IPS-NIHi7 (cell line): ENCODE data around the gene STARD10.

Experiments used
- DNase-seq: peaks from one replicate; pipeline ENCODE4 v3.0.0; 2012; ENCODE audit warnings: mixed read lengths; ENCODE audit errors: extremely low spot score

The STARD10 gene

GRCh38 chr11:72745511-72745910, 48.3 kb downstream of the STARD10 start:
- no peak for DNase-seq

GRCh38 chr11:72744474-72744873, 49.4 kb downstream of the STARD10 start:
- no peak for DNase-seq

DNA sequence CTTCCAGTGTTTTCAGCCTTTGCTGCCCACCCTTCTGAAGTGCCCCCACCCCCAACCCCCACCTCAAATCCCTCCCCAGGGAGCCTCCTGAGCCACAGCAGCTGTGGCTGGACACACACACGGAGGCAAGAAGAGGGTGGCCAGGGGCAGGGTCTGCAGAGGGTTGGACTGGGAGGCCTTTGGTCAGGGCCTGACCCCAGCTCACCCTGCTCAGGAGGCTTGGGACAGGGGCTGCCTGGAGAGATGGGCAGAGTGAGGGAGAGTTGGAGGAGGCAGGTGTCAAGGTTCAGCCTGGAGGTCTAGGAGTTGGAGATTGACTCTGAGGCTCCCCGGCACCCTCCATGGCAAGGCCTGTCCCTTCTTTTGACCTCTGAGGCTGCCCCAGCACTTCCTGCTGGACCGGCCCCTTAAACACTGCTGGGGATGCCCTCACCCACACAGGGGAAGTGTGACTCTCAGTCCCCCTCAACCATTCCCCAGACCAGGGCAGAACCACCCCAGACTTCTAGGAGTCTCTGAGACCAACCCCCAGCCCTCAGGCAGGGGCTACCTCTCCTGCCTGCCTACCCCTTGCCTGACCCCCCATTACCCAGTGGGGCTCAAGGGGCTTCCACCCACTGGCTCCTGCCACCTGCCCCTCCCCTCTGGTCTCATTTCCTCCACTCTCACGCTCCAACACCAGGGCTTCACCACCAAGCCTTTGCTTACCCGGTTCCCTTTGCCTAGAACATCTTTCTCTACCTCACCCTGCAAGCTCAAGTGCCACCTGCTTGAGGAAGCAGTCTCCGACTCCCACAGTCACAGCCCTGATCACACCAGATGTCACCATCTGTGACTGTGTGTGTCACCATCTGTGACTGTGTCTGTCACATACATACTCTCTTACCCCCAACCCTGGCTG, 50.3 kb downstream of the STARD10 start:
- DNase-seq, result no peak

- DNase-seq, result no peak
Measured at GRCh38 chr11:72742513-72743320, 51.1 kb downstream of the STARD10 start.

- no peak for DNase-seq
Measured at GRCh38 chr11:72741849-72742512, 51.9 kb downstream of the STARD10 start.

- peak; percentile 76 for DNase-seq
Measured at GRCh38 chr11:72741429-72741833, 52.4 kb downstream of the STARD10 start.

DNA sequence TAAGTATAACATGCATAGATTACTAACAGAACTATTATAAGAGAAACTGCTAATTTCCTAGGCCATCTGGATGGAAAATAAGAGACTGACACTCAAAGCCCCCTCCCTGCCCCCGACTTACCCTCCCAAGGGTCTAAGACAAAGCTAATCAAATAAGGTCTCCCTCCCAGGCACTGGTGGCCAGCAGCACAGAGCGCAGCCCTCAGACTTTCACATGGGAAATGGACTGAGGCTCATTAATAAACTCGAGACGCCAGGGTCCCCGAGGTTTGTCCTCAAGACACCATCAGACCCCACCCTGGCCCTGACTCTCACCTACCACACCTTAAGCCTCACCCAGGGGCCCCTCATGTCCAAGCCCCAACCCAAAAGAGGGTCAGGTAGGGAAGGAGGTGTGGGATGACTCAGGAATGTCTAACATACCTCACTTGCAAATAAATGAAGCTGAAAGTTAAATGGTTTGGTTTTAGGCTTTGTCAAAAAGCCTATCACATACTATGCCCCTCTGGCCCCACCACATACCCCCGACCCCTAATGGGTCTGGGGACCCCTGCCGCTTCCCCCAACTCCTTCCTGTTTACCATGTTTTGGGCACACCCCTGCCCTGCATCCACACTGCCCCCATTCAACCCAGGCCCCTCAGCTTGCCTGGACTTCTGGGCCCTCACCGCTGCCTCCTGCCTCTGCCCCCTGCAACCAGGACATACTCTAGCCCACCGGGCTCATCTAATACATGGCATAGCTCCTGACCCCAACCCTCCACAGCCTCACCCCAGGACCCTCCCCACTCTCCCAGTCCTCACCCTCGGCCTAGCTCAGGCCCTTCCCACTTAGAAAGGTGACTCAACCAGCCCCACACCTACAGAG, 53.1 kb downstream of the STARD10 start:
- DNase-seq, result no peak

- DNase-seq, result no peak
Measured at GRCh38 chr11:72740060-72740424, 53.8 kb downstream of the STARD10 start.

GRCh38 chr11:72739240-72740059, 54.4 kb downstream of the STARD10 start:
- no peak for DNase-seq

DNA sequence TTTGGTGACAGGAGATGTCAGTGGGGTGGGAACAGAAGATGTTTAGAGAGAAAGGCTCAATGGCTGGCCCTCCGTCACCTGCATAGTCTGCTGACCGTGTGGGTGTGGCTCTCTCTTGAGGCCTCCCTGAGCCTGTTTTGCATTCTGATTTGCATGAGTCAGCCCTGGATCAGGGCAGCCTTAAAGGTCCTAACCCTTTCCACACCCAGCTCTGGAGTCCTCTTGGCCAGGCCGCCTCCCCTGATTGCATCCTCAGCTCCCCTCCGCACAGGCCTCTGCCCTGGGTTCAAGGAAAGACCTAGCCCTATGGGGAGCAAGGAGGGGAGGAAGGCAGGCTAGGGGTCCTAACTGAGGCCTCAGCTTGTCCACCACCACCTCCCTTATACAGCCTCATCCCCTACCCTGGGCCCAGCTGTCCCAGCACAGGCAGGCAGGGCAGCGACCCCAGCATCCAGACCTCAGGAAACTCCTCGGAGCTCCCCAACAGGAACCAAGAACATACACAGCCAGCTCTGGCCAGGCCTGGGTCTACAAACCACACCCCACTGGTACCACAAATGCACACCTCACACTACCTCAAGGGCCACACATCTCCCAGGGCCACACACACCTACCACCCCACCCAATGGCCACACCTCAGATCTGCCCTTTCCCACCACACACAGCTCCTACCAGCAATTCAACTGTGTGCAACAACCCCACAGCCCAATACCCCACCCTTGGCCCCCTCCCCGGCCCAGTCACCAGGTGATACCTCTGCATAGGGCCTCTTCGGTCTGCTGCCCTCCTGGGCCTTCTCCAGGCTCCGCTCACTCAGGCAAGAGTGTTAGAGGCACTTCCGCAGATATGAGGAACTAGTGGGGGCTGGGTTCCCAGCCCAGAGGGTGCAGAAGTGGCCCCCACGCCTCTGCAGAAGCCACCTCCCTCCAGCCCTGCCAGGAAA, 55.4 kb downstream of the STARD10 start:
- peak; percentile 29 for DNase-seq

GRCh38 chr11:72737336-72737735, 56.5 kb downstream of the STARD10 start:
- DNase-seq, result no peak

DNA sequence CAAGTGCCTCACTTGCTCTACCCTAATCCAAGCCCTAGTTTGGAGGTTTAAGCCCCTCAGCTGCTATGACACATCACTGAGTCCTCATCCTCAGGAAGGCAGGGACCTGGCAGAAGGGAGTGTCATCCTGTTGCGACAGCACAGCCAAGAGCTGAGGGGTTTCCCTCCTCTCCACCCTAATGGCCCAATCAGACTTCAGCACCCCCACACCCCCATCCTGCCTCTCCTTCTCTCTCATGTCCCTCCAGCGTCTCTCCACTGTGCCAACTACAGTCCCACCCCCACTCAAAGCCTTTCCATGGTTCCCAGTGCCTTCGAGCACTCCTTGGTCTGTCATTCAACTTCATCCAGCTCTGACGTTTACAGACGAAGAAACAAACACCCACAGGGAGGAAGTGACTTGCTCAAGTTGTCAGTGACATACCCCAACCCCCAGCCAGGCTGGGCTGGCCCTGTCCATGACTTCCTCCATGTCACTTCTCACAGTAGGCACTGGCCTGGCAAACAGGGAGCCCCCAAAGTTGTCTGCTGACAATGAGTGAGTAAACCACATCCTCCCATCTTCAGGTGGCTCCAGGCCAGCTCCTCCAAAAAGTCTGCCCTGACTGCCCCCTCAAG, 57.3 kb downstream of the STARD10 start:
- DNase-seq, result no peak

- peak; percentile 73 for DNase-seq
Measured at GRCh38 chr11:72735495-72736027, 58.3 kb downstream of the STARD10 start.

- DNase-seq, result no peak
Measured at GRCh38 chr11:72732329-72732728, 61.5 kb downstream of the STARD10 start.

GRCh38 chr11:72730737-72731136, 63.1 kb downstream of the STARD10 start:
- no peak for DNase-seq

DNA sequence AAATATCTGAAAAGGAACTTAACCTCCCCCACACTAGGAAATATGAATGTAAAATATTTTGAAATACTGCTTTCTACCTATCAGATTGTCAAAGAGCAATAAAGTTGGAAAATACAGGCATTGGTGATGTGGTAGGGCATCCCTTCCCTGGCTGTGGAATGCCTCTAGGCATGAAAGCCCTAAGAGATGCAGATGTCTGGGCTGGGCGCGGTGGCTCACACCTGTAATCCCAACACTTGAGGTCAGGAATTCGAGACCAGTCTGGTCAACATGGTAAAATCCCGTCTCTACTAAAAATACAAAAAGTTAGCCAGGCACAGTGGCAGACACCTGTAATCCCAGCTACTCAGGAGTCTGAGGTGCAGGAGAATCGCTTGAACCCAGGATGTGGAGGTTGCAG, 63.6 kb downstream of the STARD10 start:
- DNase-seq, result no peak

- DNase-seq, result no peak
Measured at GRCh38 chr11:72727521-72727920, 66.3 kb downstream of the STARD10 start.
